ENCODE results near the gene GCN1. TPM values are rescaled to one million over a fixed set of nuclear protein-coding genes. Genes with fewer than 3 reads are reported as not detected.

Gene GCN1
- total and polyA plus RNA-seq, 2 of the 8 experiments (the other 6 are each of a cell fraction or from before 2014, with no cell fraction given), result 61.4 to 133 TPM

DNA sequence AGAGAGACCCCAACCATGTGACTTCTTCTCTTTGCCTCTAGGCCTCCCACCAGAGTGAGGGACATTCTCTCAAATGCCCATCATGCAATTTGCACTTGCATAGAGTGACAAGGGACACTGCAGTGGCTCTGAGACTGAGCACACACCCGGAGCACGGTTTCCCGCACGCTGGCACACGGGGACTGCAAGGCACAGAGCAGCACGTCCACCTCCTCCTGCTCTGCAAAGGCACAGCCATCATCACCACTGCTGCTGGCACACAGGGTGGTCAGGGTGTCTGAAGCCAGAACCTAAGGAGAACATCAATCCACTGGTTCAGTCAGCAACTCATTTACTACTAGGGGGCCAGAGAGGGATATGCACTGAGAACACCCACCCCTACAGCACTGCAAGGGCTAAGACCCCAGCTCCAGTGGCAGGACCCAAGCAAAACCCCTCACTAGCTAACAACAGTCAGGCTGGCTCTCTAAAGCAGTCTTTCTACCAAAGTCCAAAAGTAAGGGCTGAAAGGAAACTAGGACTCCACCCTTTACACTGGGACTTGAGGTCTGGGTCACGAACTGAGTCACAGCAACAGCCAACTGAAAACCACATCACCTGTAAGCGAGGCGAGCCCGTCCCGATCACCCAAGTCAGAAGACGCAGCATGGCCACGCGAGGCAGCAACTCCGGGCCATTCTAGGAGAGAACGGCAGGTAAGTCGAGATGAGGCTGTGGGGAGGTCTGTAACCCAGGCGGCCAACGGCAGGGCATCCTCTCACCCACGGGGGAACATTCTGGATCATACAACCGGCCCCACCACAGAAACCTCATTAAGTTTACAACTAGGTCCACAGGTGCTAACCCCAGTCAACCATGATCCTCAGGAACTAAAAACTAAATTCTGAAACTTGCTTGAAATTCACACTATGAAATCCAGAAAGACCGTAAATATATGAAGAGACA, 37.9 kb downstream of the GCN1 start:
- no peak for DNase-seq (ENCODE audit: low read depth in 1 of 2, low spot score in 2 of 2)
- 90% methylated on average over 22 of the region's 22 CpGs; no CpG with 5 or more reads in 1 of the 2 experiments for WGBS, 2 experiments (ENCODE audit: extremely low coverage in 1 of 2, insufficient coverage in 1 of 2, insufficient read length in 1 of 2, insufficient replicate concordance in 2 of 2, low coverage in 1 of 2, low lambda C conversion rate in 2 of 2, missing lambda C conversion rate in 1 of 2)
- Histone ChIP-seq H3K9me3 (ENCODE audit: insufficient read depth in 2 of 2, low read depth in 1 of 2, low read length in 1 of 2) (no peaks in the 10 kb centered on the region), H2BK20ac (ENCODE audit: low read length) (no peak overlapping the region), H3K4me3 (ENCODE audit: extremely low read depth in 1 of 4, insufficient read depth in 2 of 4, low read depth in 3 of 4, low read length in 4 of 4) (no peak overlapping the region), H2BK5ac (ENCODE audit: low read depth, low read length) (peak overlapping the region; percentile 8; the same call in 1 of the 2 replicates), H3K18ac (ENCODE audit: extremely low read depth, low read length) (no peak overlapping the region), H3K9ac (replicated peaks in 1 of 4; ENCODE audit: extremely low read depth in 1 of 4, low read depth in 3 of 4, low read length in 3 of 4) (no peak overlapping the region), H2AK5ac (ENCODE audit: low read depth, low read length) (no peak overlapping the region), H3K4me2 (ENCODE audit: insufficient read depth in 1 of 2, low read depth in 2 of 2, low read length in 2 of 2) (no peak overlapping the region), H4K20me1 (replicated peaks in 1 of 2; ENCODE audit: control insufficient read depth in 1 of 2, insufficient read depth in 2 of 2, low read length in 2 of 2) (peaks cover 3 to 12% of the 10 kb centered on the region in 2 experiments), H3K27ac (ENCODE audit: low read depth, low read length) (no peak overlapping the region), H3K27me3 (replicated peaks in 1 of 4; ENCODE audit: control insufficient read depth in 3 of 4, extremely low read depth in 1 of 4, insufficient read depth in 3 of 4, low read length in 3 of 4) (no peaks in the 10 kb centered on the region), H3K79me2 (ENCODE audit: control insufficient read depth in 1 of 2, insufficient read depth in 2 of 2, low read length in 2 of 2) (no peaks in the 10 kb centered on the region), H3K56ac (replicated peaks; ENCODE audit: insufficient read length, low read depth, low read length) (no peak overlapping the region), H3K14ac (ENCODE audit: insufficient read length) (no peak overlapping the region), H2BK12ac (ENCODE audit: low read depth, low read length) (no peak overlapping the region), H3K4me1 (replicated peaks in 1 of 4; ENCODE audit: control insufficient read depth in 3 of 4, insufficient read depth in 4 of 4, low read length in 3 of 4) (no peaks in the 10 kb centered on the region), H3K23me2 (ENCODE audit: low read depth, low read length) (no peaks in the 10 kb centered on the region), H3K4ac (replicated peaks; ENCODE audit: insufficient read length, low read depth, low read length) (no peak overlapping the region), H4K91ac (replicated peaks; ENCODE audit: insufficient read length, low read length) (no peak overlapping the region), H4K5ac (ENCODE audit: insufficient read length, low read depth, low read length) (no peak overlapping the region), H3K79me1 (ENCODE audit: low read depth, low read length) (peaks cover 2% of the 10 kb centered on the region; the same call in 1 of the 2 replicates), H2AFZ (ENCODE audit: low read length) (no peak overlapping the region), H2BK120ac (replicated peaks; ENCODE audit: low read depth, low read length) (no peak overlapping the region), H3K36me3 (ENCODE audit: control insufficient read depth in 2 of 4, insufficient read depth in 4 of 4, low read length in 3 of 4) (peaks cover 54 to 93% (median 84%) of the 10 kb centered on the region in 4 experiments), H4K8ac (ENCODE audit: extremely low read depth, insufficient read depth, low read length) (no peak overlapping the region), H2BK15ac (ENCODE audit: low read length) (no peak overlapping the region), H3K23ac (ENCODE audit: insufficient read length) (no peak overlapping the region)
- no peak for FAIRE-seq
- POLR2A ChIA-PET (ENCODE audit: partially characterized antibody), result interaction anchor here (1.4 to 1.6 kb wide), 2 partner anchors 26 to 33 kb away, joined by 3 read pairs; no protein-coding TSS in a partner anchor
- CTCF ChIA-PET (ENCODE audit: partially characterized antibody), result interaction anchor here (0.5 kb wide), 1 partner anchor 211 kb away, joined by 3 read pairs; no protein-coding TSS in a partner anchor
- TF ChIP-seq SIRT6 (IDR thresholded peaks at IDR 0.05; ENCODE audit: low read length) (no peak), JUN (IDR thresholded peaks at IDR 0.05; ENCODE audit: low read depth, low read length) (no peak), TBP (IDR thresholded peaks at IDR 0.05; ENCODE audit: low read depth, low read length) (no peak), SIN3A (conservative IDR thresholded peaks at IDR 0.05 in 1 of 2, IDR thresholded peaks at IDR 0.05 in 1 of 2; ENCODE audit: low read depth in 1 of 2, low read length in 2 of 2) (no peak), RXRA (IDR thresholded peaks at IDR 0.05; ENCODE audit: insufficient read depth, low read depth, low read length) (no peak)
- TF ChIP-seq, protein P1, sequence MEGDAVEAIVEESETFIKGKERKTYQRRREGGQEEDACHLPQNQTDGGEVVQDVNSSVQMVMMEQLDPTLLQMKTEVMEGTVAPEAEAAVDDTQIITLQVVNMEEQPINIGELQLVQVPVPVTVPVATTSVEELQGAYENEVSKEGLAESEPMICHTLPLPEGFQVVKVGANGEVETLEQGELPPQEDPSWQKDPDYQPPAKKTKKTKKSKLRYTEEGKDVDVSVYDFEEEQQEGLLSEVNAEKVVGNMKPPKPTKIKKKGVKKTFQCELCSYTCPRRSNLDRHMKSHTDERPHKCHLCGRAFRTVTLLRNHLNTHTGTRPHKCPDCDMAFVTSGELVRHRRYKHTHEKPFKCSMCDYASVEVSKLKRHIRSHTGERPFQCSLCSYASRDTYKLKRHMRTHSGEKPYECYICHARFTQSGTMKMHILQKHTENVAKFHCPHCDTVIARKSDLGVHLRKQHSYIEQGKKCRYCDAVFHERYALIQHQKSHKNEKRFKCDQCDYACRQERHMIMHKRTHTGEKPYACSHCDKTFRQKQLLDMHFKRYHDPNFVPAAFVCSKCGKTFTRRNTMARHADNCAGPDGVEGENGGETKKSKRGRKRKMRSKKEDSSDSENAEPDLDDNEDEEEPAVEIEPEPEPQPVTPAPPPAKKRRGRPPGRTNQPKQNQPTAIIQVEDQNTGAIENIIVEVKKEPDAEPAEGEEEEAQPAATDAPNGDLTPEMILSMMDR (IDR thresholded peaks at IDR 0.05; ENCODE audit: control extremely low read depth in 1 of 3, insufficient read depth in 1 of 3, low read depth in 1 of 3, low read length in 3 of 3), result no peak
- TF ChIP-seq, protein P2, sequence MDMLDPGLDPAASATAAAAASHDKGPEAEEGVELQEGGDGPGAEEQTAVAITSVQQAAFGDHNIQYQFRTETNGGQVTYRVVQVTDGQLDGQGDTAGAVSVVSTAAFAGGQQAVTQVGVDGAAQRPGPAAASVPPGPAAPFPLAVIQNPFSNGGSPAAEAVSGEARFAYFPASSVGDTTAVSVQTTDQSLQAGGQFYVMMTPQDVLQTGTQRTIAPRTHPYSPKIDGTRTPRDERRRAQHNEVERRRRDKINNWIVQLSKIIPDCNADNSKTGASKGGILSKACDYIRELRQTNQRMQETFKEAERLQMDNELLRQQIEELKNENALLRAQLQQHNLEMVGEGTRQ (IDR thresholded peaks at IDR 0.05; ENCODE audit: low read length), result no peak

Data from H1 (cell line).